H9 (cell line): Measurements from ENCODE around the gene APPBP2. TPM values are rescaled to one million over a fixed set of nuclear protein-coding genes. Genes with fewer than 3 reads are reported as not detected.
A peak's percentile ranks its signal among the peaks of the same experiment; 100 is the strongest.

ENCODE experiments used
- DNase-seq: peaks from one replicate; pipeline ENCODE4 v3.0.0-alpha.2; 2017
- H2AFZ ChIP-seq: one replicate; pipeline ENCODE4 v1.6.1; 2013; ENCODE audit warnings: mild to moderate bottlenecking, low read length, control low read depth, moderate library complexity
- H2AK5ac ChIP-seq: 2 replicates; pipeline ENCODE4 v1.6.1; 2013; ENCODE audit warnings: low read length, control low read depth, mixed read lengths; ENCODE audit not compliant: insufficient read length
- H2BK120ac ChIP-seq: one replicate; pipeline ENCODE4 v1.6.1; 2013; ENCODE audit warnings: low read depth, mild to moderate bottlenecking, low read length, control low read depth, inconsistent platforms; ENCODE audit not compliant: poor library complexity, severe bottlenecking
- H2BK12ac ChIP-seq: 2 replicates; pipeline ENCODE4 v1.6.1; 2013; ENCODE audit warnings: low read length, control low read depth, mixed read lengths, low read depth; ENCODE audit not compliant: insufficient read length
- H2BK15ac ChIP-seq: 2 replicates; pipeline ENCODE4 v1.6.1; 2013; ENCODE audit warnings: low read depth, low read length, control low read depth
- H2BK20ac ChIP-seq: one replicate; pipeline ENCODE4 v1.6.1; 2013; ENCODE audit warnings: low read depth, mild to moderate bottlenecking, low read length, control low read depth, inconsistent platforms; ENCODE audit not compliant: poor library complexity, severe bottlenecking
- H2BK5ac ChIP-seq: 2 replicates; pipeline ENCODE4 v1.6.1; 2013; ENCODE audit warnings: low read length, control low read depth, mixed read lengths; ENCODE audit not compliant: insufficient read length
- H3K14ac ChIP-seq: 2 replicates; pipeline ENCODE4 v1.6.1; 2013; ENCODE audit warnings: low read length, control low read depth; ENCODE audit not compliant: insufficient read depth
- H3K18ac ChIP-seq: 2 replicates; pipeline ENCODE4 v1.6.1; 2013; ENCODE audit warnings: low read depth, mild to moderate bottlenecking, mixed read lengths, low read length, control low read depth; ENCODE audit not compliant: insufficient read length
- H3K23ac ChIP-seq: 2 replicates; pipeline ENCODE4 v1.6.1; 2013; ENCODE audit warnings: low read length, control low read depth, mixed read lengths, low read depth; ENCODE audit not compliant: insufficient read length
- H3K23me2 ChIP-seq: 2 replicates; pipeline ENCODE4 v1.6.1; 2013; ENCODE audit warnings: low read depth, mild to moderate bottlenecking, mixed read lengths, low read length, control low read depth; ENCODE audit not compliant: insufficient read length, poor library complexity, severe bottlenecking
- H3K27ac ChIP-seq: 2 replicates; pipeline ENCODE4 v1.5.1; 2013; ENCODE audit warnings: low read length, control low read depth, mixed read lengths, low read depth; ENCODE audit not compliant: insufficient read length
- H3K27me3 ChIP-seq: 2 replicates; pipeline ENCODE4 v1.6.1; 2013; ENCODE audit warnings: low read length, control low read depth, inconsistent platforms; ENCODE audit not compliant: insufficient read depth
- H3K4ac ChIP-seq: 2 replicates; pipeline ENCODE4 v1.6.1; 2013; ENCODE audit warnings: low read depth, mild to moderate bottlenecking, control low read depth, inconsistent platforms, low read length, moderate library complexity
- H3K4me1 ChIP-seq: 2 replicates; pipeline ENCODE4 v1.6.1; 2013; ENCODE audit warnings: low read length, control low read depth, inconsistent platforms; ENCODE audit not compliant: insufficient read depth
- H3K4me2 ChIP-seq: 2 replicates; pipeline ENCODE4 v1.6.1; 2013; ENCODE audit warnings: low read length, control low read depth, mixed read lengths; ENCODE audit not compliant: insufficient read length, insufficient read depth
- H3K56ac ChIP-seq: 2 replicates; pipeline ENCODE4 v1.6.1; 2013; ENCODE audit warnings: low read depth, mild to moderate bottlenecking, mixed read lengths, low read length, control low read depth; ENCODE audit not compliant: insufficient read length
- H3K79me1 ChIP-seq: 2 replicates; pipeline ENCODE4 v1.6.1; 2013; ENCODE audit warnings: low read depth, mild to moderate bottlenecking, moderate library complexity, low read length, control low read depth, inconsistent platforms; ENCODE audit not compliant: insufficient read depth, poor library complexity, severe bottlenecking
- H3K79me2 ChIP-seq: 2 replicates; pipeline ENCODE4 v1.6.1; 2013; ENCODE audit warnings: low read length, control low read depth, inconsistent platforms; ENCODE audit not compliant: insufficient read depth
- H3K9ac ChIP-seq: 2 replicates; pipeline ENCODE4 v1.6.1; 2013; ENCODE audit warnings: low read length, control low read depth, mixed read lengths; ENCODE audit not compliant: insufficient read length; ENCODE audit errors: extremely low read depth
- H3K9me3 ChIP-seq: one replicate; pipeline ENCODE4 v1.6.1; 2013; ENCODE audit warnings: low read depth, low read length, inconsistent platforms; ENCODE audit not compliant: control insufficient read depth
- H3T11ph ChIP-seq: one replicate; pipeline ENCODE4 v1.6.1; 2013; ENCODE audit warnings: mild to moderate bottlenecking, low read length, control low read depth, inconsistent platforms
- H4K20me1 ChIP-seq: one replicate; pipeline ENCODE4 v1.6.1; 2013; ENCODE audit not compliant: control insufficient read depth, insufficient read length, insufficient read depth
- H4K5ac ChIP-seq: 2 replicates; pipeline ENCODE4 v1.6.1; 2013; ENCODE audit warnings: low read depth, mild to moderate bottlenecking, mixed read lengths, low read length, control low read depth; ENCODE audit not compliant: insufficient read length
- H4K8ac ChIP-seq: replicated peaks from 2 replicates; pipeline ENCODE4 v1.6.1; 2013; ENCODE audit warnings: low read length, control low read depth, mixed read lengths, low read depth; ENCODE audit not compliant: insufficient read length
- H4K91ac ChIP-seq: 2 replicates; pipeline ENCODE4 v1.6.1; 2013; ENCODE audit warnings: low read depth, mild to moderate bottlenecking, moderate library complexity, mixed read lengths, low read length, control low read depth; ENCODE audit not compliant: insufficient read length
- H3K27ac Mint-ChIP-seq, 3 experiments: 2 replicates in 2 of 3; 3 replicates in 1 of 3; pipeline ENCODE4 v1.8.0; 2020 to 2021; ENCODE audit warnings: mixed read lengths in 3 of 3, mild to moderate bottlenecking in 1 of 3, moderate library complexity in 1 of 3
- H3K27me3 Mint-ChIP-seq: 2 replicates; pipeline ENCODE4 v1.8.0; 2021; ENCODE audit warnings: low read depth, mild to moderate bottlenecking, moderate library complexity, mixed read lengths
- H3K36me3 Mint-ChIP-seq, 3 experiments: 2 replicates in 2 of 3; 3 replicates in 1 of 3; pipeline ENCODE4 v1.8.0; 2020 to 2021; ENCODE audit warnings: low read depth in 3 of 3, mixed read lengths in 3 of 3; ENCODE audit not compliant: insufficient read depth in 1 of 3
- H3K4me1 Mint-ChIP-seq, 2 experiments: 2 replicates each; pipeline ENCODE4 v1.8.0; 2020; ENCODE audit warnings: mixed read lengths in 2 of 2
- H3K4me3 Mint-ChIP-seq, 2 experiments: 2 replicates in 1 of 2; 3 replicates in 1 of 2; pipeline ENCODE4 v1.8.0; 2020 to 2021; ENCODE audit warnings: mild to moderate bottlenecking in 2 of 2, mixed read lengths in 2 of 2, moderate library complexity in 1 of 2
- H3K9me3 Mint-ChIP-seq, 2 experiments: 2 replicates in 1 of 2; 3 replicates in 1 of 2; pipeline ENCODE4 v1.8.0; 2020; ENCODE audit warnings: mild to moderate bottlenecking in 2 of 2, mixed read lengths in 2 of 2, moderate library complexity in 1 of 2
- WGBS: extraction: QIAGEN DNeasy Blood & Tissue Kit; methylation state at CpG from one replicate; pipeline ENCODE4 v1.1.7; 2013; ENCODE audit warnings: missing lambda C conversion rate, low lambda C conversion rate, mixed read lengths; ENCODE audit not compliant: insufficient read length; ENCODE audit errors: extremely low coverage; 5-methylcytosine and 5-hydroxymethylcytosine counted together
- total RNA-seq: library from RNA; stranded (reverse); gene quantifications from 2 replicates; pipeline ENCODE4 v1.2.1, GENCODE V29; 2021
- TF ChIP-seq, protein P1 (sequence below): fragments of 200-600 bp; sonication (generic); conservative IDR thresholded peaks from 3 replicates; pipeline ENCODE4 v1.8.0; 2021; ENCODE audit warnings: antibody characterized with exemption, mild to moderate bottlenecking

APPBP2 gene
- total RNA-seq, 1 experiment from 2014 or later: 17.0 TPM

DNA sequence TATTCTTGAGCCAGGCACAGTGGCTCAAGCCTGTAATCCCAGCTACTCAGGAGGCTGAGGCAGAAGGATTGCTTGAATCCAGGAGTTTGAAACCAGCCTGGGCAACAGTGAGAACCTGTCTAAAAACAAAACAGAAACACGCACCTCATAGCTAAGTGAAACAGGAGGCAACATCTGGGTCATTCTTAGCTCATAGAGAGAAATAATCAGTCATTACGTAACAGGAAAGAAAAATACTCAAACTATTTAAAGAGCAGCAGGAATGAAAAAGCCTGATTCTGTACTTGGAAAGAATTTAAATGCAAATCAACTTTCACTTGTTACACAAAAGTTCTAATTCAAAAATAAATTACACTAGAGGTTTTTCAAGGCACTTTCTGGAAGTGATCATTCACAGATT lies 86.5 kb downstream of the APPBP2 start:
- no peaks in the 10 kb centered on the region for H3K23me2 ChIP-seq
- no peak overlapping the region for H3K23ac ChIP-seq
- no peak overlapping the region for H2BK20ac ChIP-seq
- no peak overlapping the region for H4K5ac ChIP-seq
- H3K56ac ChIP-seq: no peak overlapping the region
- Mint-ChIP-seq H3K27ac (0 out of 7 replicates have a peak overlapping the region, but pooled peaks of 1 of the 3 experiments have one; percentile 29), H3K36me3 (no peaks in the 10 kb centered on the region; a peak in 1 of 7 replicates), H3K27me3 (no peaks in the 10 kb centered on the region; the same call in none of the 2 replicates), H3K4me3 (no peak overlapping the region), H3K9me3 (peaks cover 3 to 8% of the 10 kb centered on the region in 2 experiments; a peak in 2 of 5 replicates), H3K4me1 (peaks cover 5 to 6% of the 10 kb centered on the region in 2 experiments; a peak in 3 of 4 replicates)
- H3K4ac ChIP-seq: no peak overlapping the region
- H3K27ac ChIP-seq: no peak overlapping the region
- H2BK12ac ChIP-seq: no peak overlapping the region
- H3K14ac ChIP-seq: no peak overlapping the region
- no peak overlapping the region for H3K9ac ChIP-seq
- H2AFZ ChIP-seq: no peak overlapping the region
- H4K20me1 ChIP-seq: no peaks in the 10 kb centered on the region
- H3K79me1 ChIP-seq: no peaks in the 10 kb centered on the region
- H2BK5ac ChIP-seq: no peak overlapping the region
- H3K18ac ChIP-seq: no peak overlapping the region
- no peaks in the 10 kb centered on the region for H3K79me2 ChIP-seq
- no peaks in the 10 kb centered on the region; the same call in 1 of the 2 replicates for H3K4me1 ChIP-seq
- no peaks in the 10 kb centered on the region for H3K27me3 ChIP-seq
- no peak overlapping the region for H4K91ac ChIP-seq
- no peaks in the 10 kb centered on the region for H3K9me3 ChIP-seq
- H3T11ph ChIP-seq: no peak overlapping the region
- no peak overlapping the region for H3K4me2 ChIP-seq
- no peak overlapping the region for H2BK15ac ChIP-seq
- DNase-seq: no peak
- no CpG with 5 or more reads among the region's 2 CpGs for WGBS
- H2BK120ac ChIP-seq: no peak overlapping the region
- TF ChIP-seq, protein P1, sequence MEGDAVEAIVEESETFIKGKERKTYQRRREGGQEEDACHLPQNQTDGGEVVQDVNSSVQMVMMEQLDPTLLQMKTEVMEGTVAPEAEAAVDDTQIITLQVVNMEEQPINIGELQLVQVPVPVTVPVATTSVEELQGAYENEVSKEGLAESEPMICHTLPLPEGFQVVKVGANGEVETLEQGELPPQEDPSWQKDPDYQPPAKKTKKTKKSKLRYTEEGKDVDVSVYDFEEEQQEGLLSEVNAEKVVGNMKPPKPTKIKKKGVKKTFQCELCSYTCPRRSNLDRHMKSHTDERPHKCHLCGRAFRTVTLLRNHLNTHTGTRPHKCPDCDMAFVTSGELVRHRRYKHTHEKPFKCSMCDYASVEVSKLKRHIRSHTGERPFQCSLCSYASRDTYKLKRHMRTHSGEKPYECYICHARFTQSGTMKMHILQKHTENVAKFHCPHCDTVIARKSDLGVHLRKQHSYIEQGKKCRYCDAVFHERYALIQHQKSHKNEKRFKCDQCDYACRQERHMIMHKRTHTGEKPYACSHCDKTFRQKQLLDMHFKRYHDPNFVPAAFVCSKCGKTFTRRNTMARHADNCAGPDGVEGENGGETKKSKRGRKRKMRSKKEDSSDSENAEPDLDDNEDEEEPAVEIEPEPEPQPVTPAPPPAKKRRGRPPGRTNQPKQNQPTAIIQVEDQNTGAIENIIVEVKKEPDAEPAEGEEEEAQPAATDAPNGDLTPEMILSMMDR: no peak
- H4K8ac ChIP-seq: no peak overlapping the region
- no peak overlapping the region for H2AK5ac ChIP-seq
